Adipose tissue (tissue), 3 donors: ENCODE results near the gene SAG. TPM values are rescaled to one million over a fixed set of nuclear protein-coding genes. Genes with fewer than 3 reads are reported as not detected.
"Not testable (repeated sequence)": the region's sequence is repeated elsewhere in the genome, so short reads cannot be mapped to it uniquely, and the experiment has no call there.

Source experiments
- H3K27ac ChIP-seq: one replicate; pipeline ENCODE4 v1.5.1; 2013; ENCODE audit warnings: low read depth, low read length
- WGBS, 3 donors: extraction: QIAGEN DNeasy Blood & Tissue Kit; methylation state at CpG; one replicate each; pipeline ENCODE4 v1.1.7; 2013; 5-methylcytosine and 5-hydroxymethylcytosine counted together
- polyA plus RNA-seq, 3 donors: library from polyadenylated mRNA; stranded (reverse); fragments of 200-250 nt; gene quantifications; one replicate each; pipeline ENCODE4 v1.2.3, GENCODE V29; 2013
- donor health status: healthy with polysubstance abuse.
- donor health status: Bipolar disorder and iron deficiency.
- donor health status: healthy.

Gene SAG
- polyA plus RNA-seq, 3 donors = 0.67 TPM; not detected in 2

GRCh38 chr2:233321166-233321565 lies 13.6 kb downstream of the SAG start:
- WGBS, 3 donors = 70 to 72% (median 71%) methylated on average over 6 of the region's 6 CpGs
- no peak overlapping the region for H3K27ac ChIP-seq

DNA sequence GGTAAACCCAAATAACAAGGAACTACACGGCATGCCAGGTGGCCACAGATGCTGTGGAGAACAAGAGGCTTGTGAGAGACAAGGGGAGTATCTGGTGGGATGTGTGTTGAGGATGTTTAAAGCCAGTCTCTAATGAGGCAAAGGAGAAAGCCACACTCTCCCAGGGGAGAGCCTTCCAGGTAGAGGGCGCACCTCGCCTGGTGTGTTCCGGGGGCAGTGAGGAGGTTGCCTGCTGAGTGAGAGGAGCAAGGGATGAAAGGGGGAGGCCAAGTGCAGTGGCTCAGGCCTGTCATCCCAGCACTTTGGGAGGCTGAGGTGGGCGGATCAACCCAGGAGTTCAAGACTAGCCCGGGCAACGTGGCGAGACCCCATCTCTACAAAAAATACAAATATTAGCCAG lies 16.2 kb downstream of the SAG start:
- no peak overlapping the region for H3K27ac ChIP-seq
- 83 to 95% (median 92%) methylated on average over 8 of the region's 8 CpGs for WGBS, 3 donors

GRCh38 chr2:233325256-233325655 lies 17.6 kb downstream of the SAG start:
- no peak overlapping the region for H3K27ac ChIP-seq
- WGBS, 3 donors = 73 to 78% (median 74%) methylated on average over 4 of the region's 4 CpGs

DNA sequence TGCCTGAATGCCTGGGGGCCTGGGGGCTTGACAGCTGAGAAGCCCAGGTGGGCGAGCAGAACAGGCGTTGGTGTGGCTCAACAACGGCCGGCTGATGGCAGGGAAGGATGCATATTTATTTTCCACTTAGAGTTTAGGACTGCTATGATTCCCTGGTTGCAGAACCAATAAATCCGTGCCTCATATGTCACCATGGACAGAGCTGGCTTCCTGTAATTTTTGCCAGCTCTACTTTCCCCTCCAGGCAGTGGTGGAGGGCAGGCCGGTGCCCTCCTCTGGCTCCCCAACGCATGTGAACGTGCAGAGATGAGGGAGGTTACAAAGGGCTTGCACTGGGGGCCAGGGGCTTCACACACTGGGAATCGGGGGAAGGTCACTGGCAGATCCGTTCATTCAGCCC lies 18.2 kb downstream of the SAG start:
- no peak overlapping the region for H3K27ac ChIP-seq
- WGBS, 3 donors = 69 to 82% (median 71%) methylated on average over 10 of the region's 10 CpGs

DNA sequence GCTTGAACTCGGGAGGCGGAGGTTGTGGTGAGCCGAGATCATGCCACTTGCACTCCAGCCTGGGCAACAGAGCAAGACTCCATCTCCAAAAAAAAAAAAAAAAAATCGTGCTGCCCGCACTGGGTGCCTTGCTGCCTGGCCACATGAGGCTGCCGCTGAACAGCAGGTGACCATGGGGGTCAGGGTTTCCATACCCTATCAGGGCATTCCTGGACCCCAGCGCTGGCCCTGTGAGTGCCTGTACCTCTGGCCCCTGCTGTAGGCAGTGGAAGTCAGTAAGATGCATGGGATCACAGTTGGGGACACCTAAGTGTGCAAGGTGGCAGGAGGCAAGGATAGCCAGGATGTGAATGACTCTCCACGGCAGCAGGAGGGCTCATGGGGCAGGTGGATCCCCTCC lies 18.9 kb downstream of the SAG start:
- 86 to 95% (median 94%) methylated on average over 8 of the region's 8 CpGs for WGBS, 3 donors
- no peak overlapping the region for H3K27ac ChIP-seq

DNA sequence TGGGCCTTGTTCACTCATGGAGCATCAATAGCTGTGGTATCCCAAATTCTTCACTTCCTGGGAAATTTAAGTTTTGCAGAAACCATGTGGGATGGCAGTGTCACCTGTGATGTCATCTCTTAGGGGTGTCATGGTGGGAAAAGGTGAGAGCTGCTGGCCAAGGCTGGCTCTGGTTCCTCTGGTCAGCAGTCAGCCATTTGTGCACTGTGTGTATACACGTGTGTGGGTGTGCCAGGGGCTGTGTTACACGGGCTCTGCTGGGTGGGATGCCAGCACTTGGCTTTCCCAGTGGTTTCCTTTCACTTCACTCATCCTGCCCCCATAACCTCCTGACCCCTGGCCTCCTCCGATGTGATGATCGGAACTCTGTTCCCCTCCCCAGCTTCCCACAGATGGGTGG lies 21.3 kb downstream of the SAG start:
- H3K27ac ChIP-seq = no peak overlapping the region
- WGBS, 3 donors = 71 to 82% (median 72%) methylated on average over 4 of the region's 4 CpGs

- 76 to 85% (median 82%) methylated on average over 7 of the region's 7 CpGs for WGBS, 3 donors
- H3K27ac ChIP-seq = no peak overlapping the region
Measured at GRCh38 chr2:233329489-233330135, 22.0 kb downstream of the SAG start.

- 38 to 71% (median 58%) methylated on average over 15 of the region's 15 CpGs for WGBS, 3 donors
- no peak overlapping the region for H3K27ac ChIP-seq
Measured at GRCh38 chr2:233331536-233331935, 23.9 kb downstream of the SAG start.

GRCh38 chr2:233332125-233332524 lies 24.5 kb downstream of the SAG start:
- no peak overlapping the region for H3K27ac ChIP-seq
- WGBS, 3 donors = 76 to 81% (median 78%) methylated on average over 4 of the region's 4 CpGs

DNA sequence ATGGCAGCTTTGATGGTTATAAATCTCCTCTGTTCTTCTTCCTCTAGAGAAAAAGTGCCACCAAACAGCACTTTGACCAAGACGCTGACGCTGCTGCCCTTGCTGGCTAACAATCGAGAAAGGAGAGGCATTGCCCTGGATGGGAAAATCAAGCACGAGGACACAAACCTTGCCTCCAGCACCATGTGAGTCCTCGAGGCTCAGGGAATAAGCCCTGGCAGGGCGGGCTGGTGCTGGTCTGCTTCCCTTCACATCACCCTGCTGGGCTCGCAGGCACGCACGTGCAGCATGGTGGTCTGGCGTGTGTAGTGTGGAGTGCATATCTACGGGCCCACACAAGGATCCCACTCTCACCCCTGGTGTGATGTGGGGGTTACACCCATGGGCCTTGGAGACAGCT lies 27.3 kb downstream of the SAG start:
- no peak overlapping the region for H3K27ac ChIP-seq
- WGBS, 3 donors = 88 to 94% (median 91%) methylated on average over 11 of the region's 11 CpGs

DNA sequence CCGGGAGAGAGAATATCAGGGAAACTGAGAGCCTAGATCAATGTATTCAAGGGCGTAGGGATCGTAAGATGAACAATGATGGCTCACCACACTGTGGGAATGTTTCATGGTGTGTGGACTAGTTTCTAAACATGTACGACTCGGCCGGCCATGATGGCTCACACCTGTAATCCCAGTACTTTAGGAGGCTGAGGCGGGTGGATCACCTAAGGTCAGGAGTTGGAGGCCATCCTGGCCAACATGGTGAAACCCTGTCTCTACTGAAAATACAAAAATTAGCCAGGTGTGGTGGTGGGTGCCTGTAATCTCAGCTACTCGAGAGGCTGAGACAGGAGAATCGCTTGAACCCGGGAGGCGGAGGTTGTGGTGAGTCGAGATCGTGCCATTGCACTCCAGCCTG lies 28.5 kb downstream of the SAG start:
- not testable (repeated sequence) for H3K27ac ChIP-seq
- 96% methylated on average over 13 of the region's 13 CpGs for WGBS, 3 donors

- H3K27ac ChIP-seq = no peak overlapping the region
- 52 to 94% (median 92%) methylated on average over 5 of the region's 5 CpGs for WGBS, 3 donors
Measured at GRCh38 chr2:233336541-233336940, 28.9 kb downstream of the SAG start.

DNA sequence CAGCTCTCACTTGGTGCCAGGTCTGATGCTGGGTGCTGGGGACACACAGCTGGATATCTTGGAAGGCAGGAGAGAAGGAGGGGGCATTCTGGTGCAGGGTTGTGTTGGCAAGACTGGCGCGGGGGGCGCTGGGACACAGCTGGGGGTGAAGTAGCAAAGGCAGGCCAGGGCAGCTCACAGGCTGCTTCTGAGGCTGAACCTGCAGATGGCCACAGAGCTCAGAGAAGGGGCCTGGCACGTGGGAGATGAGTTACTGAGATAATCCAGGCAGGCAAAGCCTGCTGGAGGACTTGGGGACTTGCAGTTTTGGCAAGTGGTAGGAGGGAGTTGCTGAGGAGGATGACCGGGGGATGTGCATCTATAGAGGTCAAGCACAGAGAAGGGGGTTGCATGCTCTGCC lies 30.4 kb downstream of the SAG start:
- no peak overlapping the region for H3K27ac ChIP-seq
- 76 to 84% (median 78%) methylated on average over 5 of the region's 5 CpGs for WGBS, 3 donors

DNA sequence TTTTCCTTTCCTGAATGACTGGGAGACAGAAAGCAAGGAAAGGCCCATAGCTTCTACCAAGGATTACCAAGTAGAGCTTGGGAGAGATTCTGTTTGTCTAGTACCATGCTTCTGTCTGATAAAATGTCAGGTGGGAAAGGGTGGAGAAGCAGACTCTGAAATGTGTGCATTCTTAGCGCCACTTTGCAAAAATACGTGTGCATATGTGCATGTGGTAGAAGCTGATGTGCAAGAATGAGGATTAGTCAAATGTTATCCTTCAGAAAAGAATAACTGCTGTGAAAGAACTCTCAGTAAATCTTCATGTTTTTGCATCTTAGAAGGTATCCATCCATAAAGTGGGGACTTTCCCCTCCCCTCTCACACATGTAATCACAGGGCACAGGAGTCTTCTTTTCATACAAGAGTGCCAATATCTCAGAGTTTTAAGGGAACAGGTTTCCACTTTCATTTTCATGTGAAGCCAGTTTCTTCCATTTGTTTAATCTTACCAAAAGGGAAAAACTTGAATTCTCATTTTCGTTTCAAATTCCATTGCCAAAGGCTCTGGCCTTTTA lies 31.3 kb downstream of the SAG start:
- WGBS, 3 donors = 78 to 88% (median 81%) methylated on average over 3 of the region's 3 CpGs
- H3K27ac ChIP-seq = no peak overlapping the region

- no peak overlapping the region for H3K27ac ChIP-seq
- WGBS, 3 donors = 32 to 59% (median 50%) methylated on average over 3 of the region's 3 CpGs
Measured at GRCh38 chr2:233339427-233339826, 31.8 kb downstream of the SAG start.

DNA sequence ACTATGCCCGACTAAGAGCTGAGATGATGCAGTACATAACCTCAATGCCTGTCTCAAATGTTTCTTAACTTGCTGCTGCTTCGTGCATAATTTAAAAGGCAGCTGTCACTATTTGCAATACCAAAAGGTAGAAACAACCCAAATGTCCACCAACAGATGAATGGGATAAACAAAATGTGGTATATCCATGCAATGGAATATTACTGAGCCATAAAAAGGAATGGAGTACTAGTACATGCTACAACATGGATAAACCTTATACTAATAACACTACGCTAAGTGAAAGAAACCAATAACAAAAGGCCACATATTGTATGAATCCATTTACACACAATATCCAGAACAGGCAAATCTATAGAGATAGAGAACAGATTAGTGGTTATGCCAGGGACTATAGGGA lies 33.7 kb downstream of the SAG start:
- no peak overlapping the region for H3K27ac ChIP-seq
- 96 to 100% (median 97%) methylated on average over 3 of the region's 3 CpGs for WGBS, 3 donors

GRCh38 chr2:233342301-233342700 lies 34.7 kb downstream of the SAG start:
- WGBS, 3 donors = 85 to 92% (median 89%) methylated on average over 5 of the region's 5 CpGs

DNA sequence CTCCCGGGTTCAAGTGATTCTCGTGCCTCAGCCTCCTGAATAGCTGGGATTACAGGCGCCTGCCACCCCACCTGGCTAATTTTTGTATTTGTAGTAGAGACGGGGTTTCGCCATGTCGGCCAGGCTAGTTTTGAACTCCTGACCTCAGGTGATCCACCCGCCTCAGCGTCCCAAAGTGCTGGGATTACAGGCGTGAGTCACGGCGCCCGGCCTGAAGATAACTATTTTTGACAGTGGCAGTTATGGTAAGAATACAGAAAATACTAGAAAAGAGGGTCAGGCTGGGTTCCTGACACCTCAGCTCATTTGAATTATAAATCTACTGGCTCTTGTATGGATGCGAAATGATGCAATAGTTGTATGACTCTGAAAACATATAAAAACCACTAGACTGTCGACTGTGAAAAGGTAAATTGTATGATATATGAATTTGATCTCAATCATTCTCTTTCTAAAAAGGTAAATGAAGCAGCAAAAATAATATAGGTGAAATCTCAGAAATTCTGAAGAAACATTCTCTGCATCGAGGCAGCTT lies 35.6 kb downstream of the SAG start:
- WGBS, 3 donors = 87 to 93% (median 92%) methylated on average over 15 of the region's 15 CpGs
- no peak overlapping the region for H3K27ac ChIP-seq

More at GRCh38 chr2:233342301-233342700, 34.7 kb downstream of the SAG start:
- H3K27ac ChIP-seq = no peak overlapping the region

GRCh38 chr2:233346376-233346775 lies 38.8 kb downstream of the SAG start:
- no peak overlapping the region for H3K27ac ChIP-seq
- 92 to 93% (median 93%) methylated on average over 12 of the region's 12 CpGs for WGBS, 3 donors

GRCh38 chr2:233346930-233347329 lies 39.3 kb downstream of the SAG start:
- H3K27ac ChIP-seq = no peak overlapping the region
- 69 to 75% (median 74%) methylated on average over 9 of the region's 9 CpGs for WGBS, 3 donors
